OCI-LY1 (cell line): ENCODE measurements around the gene B4GALNT1.

Experiments used
- H2AFZ ChIP-seq: fragments of 200-600 bp; sonication (generic), shearing (Covaris generic); 2 replicates; pipeline ENCODE4 v1.6.0; 2014; ENCODE audit warnings: antibody characterized with exemption, mild to moderate bottlenecking, low read length
- H3F3A ChIP-seq: fragments of 200-600 bp; sonication (generic), shearing (Covaris generic); 2 replicates; pipeline ENCODE4 v1.6.0; 2014; ENCODE audit warnings: mild to moderate bottlenecking, antibody characterized with exemption, low read length, moderate library complexity; ENCODE audit not compliant: insufficient read depth
- H3K27ac ChIP-seq: fragments of 200-600 bp; sonication (generic); 2 replicates; pipeline ENCODE4 v1.5.1; 2014; ENCODE audit warnings: low read length, mixed run types, mild to moderate bottlenecking, low read depth; ENCODE audit not compliant: poor library complexity, severe bottlenecking
- H3K27me3 ChIP-seq: fragments of 200-600 bp; sonication (generic); 2 replicates; pipeline ENCODE4 v1.6.0; 2014; ENCODE audit warnings: antibody characterized with exemption, mild to moderate bottlenecking, low read length, moderate library complexity; ENCODE audit not compliant: insufficient read depth
- H3K36me3 ChIP-seq: fragments of 200-600 bp; sonication (generic); 2 replicates; pipeline ENCODE4 v1.6.1; 2014; ENCODE audit warnings: mild to moderate bottlenecking, antibody characterized with exemption, low read length, moderate library complexity, mixed read lengths; ENCODE audit not compliant: insufficient read depth
- H3K4me1 ChIP-seq: fragments of 200-600 bp; sonication (generic); 2 replicates; pipeline ENCODE4 v1.5.1; 2014; ENCODE audit warnings: mild to moderate bottlenecking, low read length, moderate library complexity; ENCODE audit not compliant: insufficient read depth, severe bottlenecking
- H3K4me2 ChIP-seq: fragments of 200-600 bp; sonication (generic), shearing (Covaris generic); 2 replicates; pipeline ENCODE4 v1.6.1; 2014; ENCODE audit warnings: low read length
- H3K4me3 ChIP-seq: fragments of 200-600 bp; sonication (generic); 2 replicates; pipeline ENCODE4 v1.5.1; 2014; ENCODE audit warnings: low read length, low read depth, mild to moderate bottlenecking, mixed read lengths; ENCODE audit not compliant: poor library complexity, severe bottlenecking
- H3K79me2 ChIP-seq: fragments of 200-600 bp; shearing (Covaris generic); 2 replicates; pipeline ENCODE4 v1.6.1; 2016; ENCODE audit warnings: mixed run types, low read length, mixed read lengths; ENCODE audit not compliant: insufficient read depth
- H3K9ac ChIP-seq: fragments of 200-600 bp; sonication (generic), shearing (Covaris generic); 2 replicates; pipeline ENCODE4 v1.6.1; 2014; ENCODE audit warnings: mild to moderate bottlenecking, low read length, mixed read lengths
- H3K9me2 ChIP-seq: fragments of 200-600 bp; sonication (generic), shearing (Covaris generic); 2 replicates; pipeline ENCODE4 v1.6.1; 2014; ENCODE audit warnings: low read depth, mild to moderate bottlenecking, low read length, mixed read lengths
- H3K9me3 ChIP-seq: fragments of 200-600 bp; shearing (Covaris generic); 2 replicates; pipeline ENCODE4 v1.6.1; 2014; ENCODE audit warnings: low read length, mixed read lengths
- H4K20me1 ChIP-seq: fragments of 200-600 bp; sonication (generic), shearing (Covaris generic); 2 replicates; pipeline ENCODE4 v1.6.0; 2016; ENCODE audit warnings: mild to moderate bottlenecking, low read length; ENCODE audit not compliant: insufficient read depth
- CTCF ChIP-seq: fragments of 200-600 bp; sonication (generic), shearing (Covaris generic); IDR thresholded peaks from 2 replicates; pipeline ENCODE4 v1.5.1; 2017; ENCODE audit warnings: mild to moderate bottlenecking, antibody characterized with exemption, low read length, moderate library complexity, mixed read lengths
- EZH2 ChIP-seq: fragments of 200-600 bp; sonication (generic), shearing (Covaris generic); IDR thresholded peaks from 2 replicates; pipeline ENCODE4 v1.8.0; 2017; ENCODE audit warnings: borderline replicate concordance, mixed run types, mild to moderate bottlenecking, antibody characterized with exemption, low read length, moderate library complexity, mixed read lengths

Gene B4GALNT1

GRCh38 chr12:57624441-57625220 lies 8.4 kb downstream of the B4GALNT1 start:
- Histone ChIP-seq H3K36me3 (no peaks in the 10 kb centered on the region), H4K20me1 (no peaks in the 10 kb centered on the region), H3K4me2 (no peak overlapping the region), H3K27ac (no peak overlapping the region), H3K79me2 (no peaks in the 10 kb centered on the region), H3K4me1 (peaks cover 9% of the 10 kb centered on the region), H2AFZ (no peak overlapping the region), H3K9me3 (no peaks in the 10 kb centered on the region), H3K4me3 (no peak overlapping the region), H3F3A (no peaks in the 10 kb centered on the region), H3K9ac (no peak overlapping the region), H3K27me3 (peaks cover 6% of the 10 kb centered on the region), H3K9me2 (no peaks in the 10 kb centered on the region)
- TF ChIP-seq EZH2 (no peak), CTCF (no peak)

GRCh38 chr12:57623811-57624390 lies 9.1 kb downstream of the B4GALNT1 start:
- no peaks in the 10 kb centered on the region for H4K20me1 ChIP-seq
- TF ChIP-seq CTCF (no peak), EZH2 (no peak)
- H3K79me2 ChIP-seq, result no peaks in the 10 kb centered on the region
- H3K9me2 ChIP-seq, result no peaks in the 10 kb centered on the region
- H3K4me3 ChIP-seq, result no peak overlapping the region
- no peak overlapping the region for H2AFZ ChIP-seq
- no peak overlapping the region for H3K9ac ChIP-seq
- no peak overlapping the region for H3K27ac ChIP-seq
- no peaks in the 10 kb centered on the region for H3K9me3 ChIP-seq
- no peak overlapping the region for H3K4me2 ChIP-seq
- peaks cover 6% of the 10 kb centered on the region for H3K27me3 ChIP-seq
- peaks cover 9% of the 10 kb centered on the region for H3K4me1 ChIP-seq
- H3K36me3 ChIP-seq, result no peaks in the 10 kb centered on the region
- H3F3A ChIP-seq, result no peaks in the 10 kb centered on the region

- H3K27ac ChIP-seq, result no peak overlapping the region
- H3K4me2 ChIP-seq, result no peak overlapping the region
- no peak overlapping the region for H2AFZ ChIP-seq
- H3K4me1 ChIP-seq, result peaks cover 9% of the 10 kb centered on the region
- no peaks in the 10 kb centered on the region for H3K79me2 ChIP-seq
- no peak overlapping the region for H3K9ac ChIP-seq
- H3K4me3 ChIP-seq, result no peak overlapping the region
- peaks cover 6% of the 10 kb centered on the region for H3K27me3 ChIP-seq
- H3F3A ChIP-seq, result no peaks in the 10 kb centered on the region
- no peak for TF ChIP-seq CTCF
- no peak for TF ChIP-seq EZH2
- H4K20me1 ChIP-seq, result no peaks in the 10 kb centered on the region
- H3K9me2 ChIP-seq, result no peaks in the 10 kb centered on the region
- no peaks in the 10 kb centered on the region for H3K9me3 ChIP-seq
- H3K36me3 ChIP-seq, result no peaks in the 10 kb centered on the region
These were observed 9.6 kb downstream of the B4GALNT1 start for GRCh38 chr12:57623385-57623784.
